ENCODE data around the gene ITGBL1.

ITGBL1 gene

DNA sequence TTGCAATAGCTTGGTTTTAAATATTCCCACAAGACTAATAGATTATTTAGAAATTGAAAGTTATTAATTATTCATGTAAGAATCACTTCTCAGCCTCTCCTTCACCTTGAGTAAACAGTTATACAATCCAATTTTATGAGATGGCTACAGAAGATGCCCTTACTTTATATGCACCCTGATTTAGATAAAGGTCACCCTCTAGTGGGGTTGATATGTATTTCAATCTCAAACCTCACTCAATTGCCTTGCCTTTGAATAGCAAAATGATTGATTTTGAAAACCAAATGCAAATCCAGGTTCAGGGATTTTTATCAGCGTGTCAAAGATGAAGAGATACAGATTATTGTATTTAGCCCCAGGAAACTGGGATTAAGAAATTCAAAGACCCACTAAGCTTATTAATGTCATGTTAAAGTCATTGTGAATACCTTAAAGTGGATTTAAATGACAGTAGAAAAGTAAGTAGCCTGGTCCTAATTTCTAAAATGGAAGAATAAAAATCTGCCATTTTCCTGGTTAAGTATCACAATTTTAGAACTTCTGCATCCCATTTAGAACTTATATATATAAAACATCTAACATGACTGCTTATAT lies 305.1 kb downstream of the ITGBL1 start:
- TF ChIP-seq, protein P1, sequence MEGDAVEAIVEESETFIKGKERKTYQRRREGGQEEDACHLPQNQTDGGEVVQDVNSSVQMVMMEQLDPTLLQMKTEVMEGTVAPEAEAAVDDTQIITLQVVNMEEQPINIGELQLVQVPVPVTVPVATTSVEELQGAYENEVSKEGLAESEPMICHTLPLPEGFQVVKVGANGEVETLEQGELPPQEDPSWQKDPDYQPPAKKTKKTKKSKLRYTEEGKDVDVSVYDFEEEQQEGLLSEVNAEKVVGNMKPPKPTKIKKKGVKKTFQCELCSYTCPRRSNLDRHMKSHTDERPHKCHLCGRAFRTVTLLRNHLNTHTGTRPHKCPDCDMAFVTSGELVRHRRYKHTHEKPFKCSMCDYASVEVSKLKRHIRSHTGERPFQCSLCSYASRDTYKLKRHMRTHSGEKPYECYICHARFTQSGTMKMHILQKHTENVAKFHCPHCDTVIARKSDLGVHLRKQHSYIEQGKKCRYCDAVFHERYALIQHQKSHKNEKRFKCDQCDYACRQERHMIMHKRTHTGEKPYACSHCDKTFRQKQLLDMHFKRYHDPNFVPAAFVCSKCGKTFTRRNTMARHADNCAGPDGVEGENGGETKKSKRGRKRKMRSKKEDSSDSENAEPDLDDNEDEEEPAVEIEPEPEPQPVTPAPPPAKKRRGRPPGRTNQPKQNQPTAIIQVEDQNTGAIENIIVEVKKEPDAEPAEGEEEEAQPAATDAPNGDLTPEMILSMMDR (IDR thresholded peaks at IDR 0.05; ENCODE audit: extremely low read depth, missing control alignments) = peak; percentile 2
- peak; percentile 22 for DNase-seq (ENCODE audit: low spot score)

DNA sequence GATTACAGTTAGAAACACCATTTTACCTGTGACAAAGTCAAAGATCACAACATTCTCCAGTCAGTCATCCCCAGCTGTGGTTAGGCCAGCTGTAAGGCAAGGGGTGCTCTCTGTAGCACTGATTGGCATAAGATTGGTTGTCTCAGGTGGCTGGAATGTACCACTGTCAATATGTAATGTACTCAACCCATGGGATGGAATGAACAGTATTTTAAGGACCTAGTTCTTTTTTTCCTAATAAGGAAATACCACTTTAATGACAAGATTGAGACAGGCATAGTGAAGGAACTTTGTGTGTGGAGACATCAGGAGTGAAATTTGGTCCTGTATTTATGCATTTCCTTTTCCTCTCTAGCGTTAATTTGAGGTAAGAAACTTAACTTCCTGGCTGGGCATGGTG lies 310.7 kb downstream of the ITGBL1 start:
- TF ChIP-seq, protein P1 (IDR thresholded peaks at IDR 0.05; ENCODE audit: extremely low read depth, missing control alignments) = no peak
- DNase-seq (ENCODE audit: low spot score) = no peak

Measured in GM20000 (cell line).